ENCODE data around the gene TAS2R40. TPM values are rescaled to one million over a fixed set of nuclear protein-coding genes. Genes with fewer than 3 reads are reported as not detected.

TAS2R40 gene
- total RNA-seq, 1 experiment from 2014 or later: not detected

DNA sequence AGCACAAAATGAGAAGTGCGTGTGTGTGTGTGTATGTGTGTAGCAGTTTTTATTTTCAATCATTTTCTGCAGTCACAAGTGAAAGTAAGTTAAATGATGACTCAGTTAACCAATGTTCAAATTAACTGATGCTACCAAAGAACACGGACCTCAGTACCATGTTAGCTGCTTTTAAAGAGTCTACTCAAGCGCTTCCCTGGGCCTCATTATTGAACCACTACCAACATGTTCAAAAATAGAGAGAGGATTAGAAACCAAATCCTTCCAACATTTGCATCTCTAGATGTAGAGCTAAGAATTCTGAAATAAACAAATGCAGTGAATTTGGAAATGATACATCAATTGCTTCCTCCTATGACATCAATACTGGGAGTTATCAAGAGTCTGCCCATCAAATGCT is 38.8 kb upstream of the TAS2R40 start, which contains the start of gene TAS2R39:
Gene TAS2R39 (plus strand): TSS at position 396 of the 400 bp plus-strand sequence. CDS start 0 bp downstream, at position 396.
- Histone ChIP-seq H3F3A (ENCODE audit: low read length, unreplicated experiment) (no peaks in the 10 kb centered on the region), H4K20me1 (ENCODE audit: low read length) (no peaks in the 10 kb centered on the region), H3K79me2 (ENCODE audit: low read length) (no peaks in the 10 kb centered on the region), H3K4me1 (ENCODE audit: insufficient read depth, low read length) (no peaks in the 10 kb centered on the region), H3K27ac (ENCODE audit: low read length) (no peak within 1 kb of the TSS), H2AFZ (ENCODE audit: low read length) (no peak within 1 kb of the TSS), H3K36me3 (ENCODE audit: low read depth, low read length) (no peaks in the 10 kb centered on the region), H3K9me2 (replicated peaks; ENCODE audit: low read length) (no peaks in the 10 kb centered on the region), H3K4me3 (ENCODE audit: low read length) (no peak within 1 kb of the TSS), H3K9me3 (ENCODE audit: low read length) (no peaks in the 10 kb centered on the region), H3K27me3 (ENCODE audit: low read length) (peaks cover 51% of the 10 kb centered on the region), H3K4me2 (ENCODE audit: low read length) (no peak within 1 kb of the TSS), H3K9ac (ENCODE audit: low read length) (no peak within 1 kb of the TSS)
- DNase-seq (no peak), ATAC-seq (no peak)
- POLR2A ChIA-PET (ENCODE audit: unreplicated experiment): no interaction called here
- TF ChIP-seq EZH2phosphoT487 (IDR thresholded peaks at IDR 0.05; ENCODE audit: borderline replicate concordance, low read length) (no peak), EZH2 (IDR thresholded peaks at IDR 0.05; ENCODE audit: low read length, unreplicated experiment) (no peak), CTCF (conservative IDR thresholded peaks at IDR 0.05; ENCODE audit: low read depth, low read length) (no peak)
- CTCF ChIA-PET: no interaction called here
- intact Hi-C loops (cut with micrococcal nuclease): no loop called here
- no TSS peak for BruUV-seq (replicated peaks)

DNA sequence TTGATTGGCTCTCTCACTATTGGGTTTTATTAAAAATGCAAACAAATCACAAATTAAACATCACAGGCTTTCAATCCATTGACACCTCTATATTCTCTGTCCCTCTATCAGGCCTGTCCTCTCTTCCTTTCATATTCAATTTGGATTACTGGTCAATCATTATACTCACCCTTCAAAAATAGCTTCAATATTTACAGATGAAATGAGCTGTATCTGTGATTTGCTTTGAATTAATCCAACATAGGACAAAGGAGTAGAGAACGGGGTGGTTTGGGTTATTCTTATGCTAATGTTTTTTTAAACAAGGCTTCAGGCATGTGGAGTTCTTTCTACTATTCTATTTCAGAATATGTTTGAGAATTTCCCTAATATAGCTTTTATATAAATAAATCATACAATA is 36.3 kb upstream of the TAS2R40 start:
- intact Hi-C loops (cut with micrococcal nuclease): no loop called here
- no peaks in the 10 kb centered on the region for H3K79me2 ChIP-seq (ENCODE audit: low read length)
- no peaks in the 10 kb centered on the region for H3F3A ChIP-seq (ENCODE audit: low read length, unreplicated experiment)
- POLR2A ChIA-PET (ENCODE audit: unreplicated experiment): no interaction called here
- no peak for TF ChIP-seq CTCF (conservative IDR thresholded peaks at IDR 0.05; ENCODE audit: low read depth, low read length)
- TF ChIP-seq EZH2phosphoT487 (IDR thresholded peaks at IDR 0.05; ENCODE audit: borderline replicate concordance, low read length): no peak
- TF ChIP-seq EZH2 (IDR thresholded peaks at IDR 0.05; ENCODE audit: low read length, unreplicated experiment): no peak
- H3K9me2 ChIP-seq (replicated peaks; ENCODE audit: low read length): no peaks in the 10 kb centered on the region
- no peak overlapping the region for H3K27ac ChIP-seq (ENCODE audit: low read length)
- no peaks in the 10 kb centered on the region for H3K4me1 ChIP-seq (ENCODE audit: insufficient read depth, low read length)
- no peaks in the 10 kb centered on the region for H3K36me3 ChIP-seq (ENCODE audit: low read depth, low read length)
- no peaks in the 10 kb centered on the region for H3K9me3 ChIP-seq (ENCODE audit: low read length)
- H4K20me1 ChIP-seq (ENCODE audit: low read length): no peaks in the 10 kb centered on the region
- no peak overlapping the region for H3K4me2 ChIP-seq (ENCODE audit: low read length)
- no peak overlapping the region for H3K4me3 ChIP-seq (ENCODE audit: low read length)
- H3K9ac ChIP-seq (ENCODE audit: low read length): no peak overlapping the region
- H2AFZ ChIP-seq (ENCODE audit: low read length): no peak overlapping the region
- BruUV-seq (replicated peaks): no TSS peak
- peaks cover 65% of the 10 kb centered on the region for H3K27me3 ChIP-seq (ENCODE audit: low read length)
- ATAC-seq (no peak), DNase-seq (no peak)
- CTCF ChIA-PET: no interaction called here

DNA sequence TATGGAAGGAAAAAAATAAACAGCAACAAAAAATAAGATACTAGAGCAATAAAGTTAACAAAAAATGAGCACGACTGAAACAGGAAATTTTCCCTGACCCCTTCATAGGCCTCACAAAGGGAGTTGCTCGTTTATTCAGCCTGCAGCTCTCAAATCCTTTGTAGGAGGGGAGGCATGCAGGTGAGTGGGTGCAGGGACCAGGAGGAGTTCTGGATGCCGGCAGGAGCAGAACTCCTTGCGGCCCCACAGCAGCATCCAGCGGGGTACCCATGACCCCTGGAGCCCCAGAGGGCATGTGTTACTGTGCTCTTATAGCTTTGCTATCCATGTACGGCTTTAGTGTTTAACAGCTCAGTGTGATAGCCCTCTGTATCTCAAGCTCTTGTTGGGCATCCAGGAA is 32.8 kb upstream of the TAS2R40 start:
- Histone ChIP-seq H3F3A (ENCODE audit: low read length, unreplicated experiment) (no peaks in the 10 kb centered on the region), H3K9ac (ENCODE audit: low read length) (no peak overlapping the region), H3K9me2 (replicated peaks; ENCODE audit: low read length) (no peaks in the 10 kb centered on the region), H3K27me3 (ENCODE audit: low read length) (peaks cover 44% of the 10 kb centered on the region), H3K36me3 (ENCODE audit: low read depth, low read length) (no peaks in the 10 kb centered on the region), H3K9me3 (ENCODE audit: low read length) (no peaks in the 10 kb centered on the region), H3K79me2 (ENCODE audit: low read length) (no peaks in the 10 kb centered on the region), H3K4me3 (ENCODE audit: low read length) (no peak overlapping the region), H3K4me1 (ENCODE audit: insufficient read depth, low read length) (no peaks in the 10 kb centered on the region), H3K4me2 (ENCODE audit: low read length) (no peak overlapping the region), H4K20me1 (ENCODE audit: low read length) (no peaks in the 10 kb centered on the region), H2AFZ (ENCODE audit: low read length) (no peak overlapping the region), H3K27ac (ENCODE audit: low read length) (no peak overlapping the region)
- ChIA-PET CTCF (interaction anchor here (1.2 kb wide), 1 partner anchor 26 kb away, joined by 8 read pairs; no protein-coding TSS in a partner anchor), POLR2A (ENCODE audit: unreplicated experiment) (no interaction called here)
- ATAC-seq: no peak
- no peak for DNase-seq
- no peak for TF ChIP-seq EZH2phosphoT487 (IDR thresholded peaks at IDR 0.05; ENCODE audit: borderline replicate concordance, low read length)
- no peak for TF ChIP-seq EZH2 (IDR thresholded peaks at IDR 0.05; ENCODE audit: low read length, unreplicated experiment)
- no peak for TF ChIP-seq CTCF (conservative IDR thresholded peaks at IDR 0.05; ENCODE audit: low read depth, low read length)
- BruUV-seq (replicated peaks): no TSS peak
- intact Hi-C loops (cut with micrococcal nuclease): no loop called here

Measured in PC-3 (cell line).